Nephron (organoid): Measurements from ENCODE around the gene UQCRC1.

ENCODE experiments used
- H3K27ac Mint-ChIP-seq, 3 experiments: 2 replicates each; pipeline ENCODE4 v1.8.0; 2020; ENCODE audit warnings: mixed read lengths in 3 of 3, mild to moderate bottlenecking in 2 of 3, moderate library complexity in 1 of 3
- H3K27me3 Mint-ChIP-seq: 2 replicates; pipeline ENCODE4 v1.8.0; 2021; ENCODE audit warnings: low read depth, mild to moderate bottlenecking, moderate library complexity, mixed read lengths
- H3K36me3 Mint-ChIP-seq: 2 replicates; pipeline ENCODE4 v1.8.0; 2020; ENCODE audit warnings: low read depth, mixed read lengths
- H3K4me1 Mint-ChIP-seq: 2 replicates; pipeline ENCODE4 v1.8.0; 2020; ENCODE audit warnings: mixed read lengths
- H3K4me3 Mint-ChIP-seq, 3 experiments: 2 replicates each; pipeline ENCODE4 v1.8.0; 2020; ENCODE audit warnings: mild to moderate bottlenecking in 3 of 3, mixed read lengths in 3 of 3, moderate library complexity in 2 of 3
- H3K9me3 Mint-ChIP-seq: 2 replicates; pipeline ENCODE4 v1.8.0; 2020; ENCODE audit warnings: mixed read lengths
- CTCF ChIP-seq, 3 experiments: fragments of 200-600 bp; sonication (generic); IDR thresholded peaks; one replicate each; pipeline ENCODE4 v1.5.0; 2021; ENCODE audit warnings: antibody characterized with exemption in 3 of 3; ENCODE audit not compliant: unreplicated experiment in 3 of 3

Gene UQCRC1

GRCh38 chr3:48617559-48617958 is 8.1 kb upstream of the UQCRC1 start:
- Mint-ChIP-seq H3K4me1 (no peaks in the 10 kb centered on the region), H3K9me3 (no peaks in the 10 kb centered on the region), H3K27ac (no peak overlapping the region), H3K27me3 (no peaks in the 10 kb centered on the region), H3K36me3 (no peaks in the 10 kb centered on the region), H3K4me3 (no peak overlapping the region)
- TF ChIP-seq CTCF (IDR thresholded peaks at IDR 0.05; ENCODE audit: unreplicated experiment in 3 of 3): no peak

- TF ChIP-seq CTCF (IDR thresholded peaks at IDR 0.05; ENCODE audit: unreplicated experiment in 3 of 3): no peak
- H3K4me3 Mint-ChIP-seq: no peak overlapping the region
- no peaks in the 10 kb centered on the region for H3K36me3 Mint-ChIP-seq
- H3K9me3 Mint-ChIP-seq: no peaks in the 10 kb centered on the region
- peaks cover 4% of the 10 kb centered on the region for H3K27me3 Mint-ChIP-seq
- no peak overlapping the region for H3K27ac Mint-ChIP-seq
- peaks cover 5% of the 10 kb centered on the region for H3K4me1 Mint-ChIP-seq
These were observed 4.6 kb upstream of the UQCRC1 start for GRCh38 chr3:48614044-48614443.

- no peaks in the 10 kb centered on the region for H3K9me3 Mint-ChIP-seq
- no peak for TF ChIP-seq CTCF (IDR thresholded peaks at IDR 0.05; ENCODE audit: unreplicated experiment in 3 of 3)
- peaks cover 16% of the 10 kb centered on the region for H3K4me1 Mint-ChIP-seq
- H3K4me3 Mint-ChIP-seq: no peak overlapping the region
- no peak overlapping the region for H3K27ac Mint-ChIP-seq
- H3K27me3 Mint-ChIP-seq: peaks cover 4% of the 10 kb centered on the region
- peaks cover 12% of the 10 kb centered on the region for H3K36me3 Mint-ChIP-seq
These were observed 2.9 kb upstream of the UQCRC1 start for GRCh38 chr3:48612309-48612708.

GRCh38 chr3:48607519-48607918 is 1.9 kb downstream of the UQCRC1 start:
- Mint-ChIP-seq H3K27me3 (peaks cover 4% of the 10 kb centered on the region), H3K4me1 (peaks cover 16% of the 10 kb centered on the region), H3K4me3 (no peak overlapping the region)

GRCh38 chr3:48601622-48601994 is 7.8 kb downstream of the UQCRC1 start:
- Mint-ChIP-seq H3K4me1 (peaks cover 23% of the 10 kb centered on the region), H3K4me3 (no peak overlapping the region), H3K36me3 (peaks cover 69% of the 10 kb centered on the region), H3K9me3 (no peaks in the 10 kb centered on the region), H3K27ac (no peak overlapping the region), H3K27me3 (no peaks in the 10 kb centered on the region)
- no peak for TF ChIP-seq CTCF (IDR thresholded peaks at IDR 0.05; ENCODE audit: unreplicated experiment in 3 of 3)

More at GRCh38 chr3:48607519-48607918, 1.9 kb downstream of the UQCRC1 start:
- H3K27ac Mint-ChIP-seq: no peak overlapping the region
- H3K9me3 Mint-ChIP-seq: no peaks in the 10 kb centered on the region
- H3K36me3 Mint-ChIP-seq: peaks cover 49% of the 10 kb centered on the region
- no peak for TF ChIP-seq CTCF (IDR thresholded peaks at IDR 0.05; ENCODE audit: unreplicated experiment in 3 of 3)

GRCh38 chr3:48600711-48601621 is 8.5 kb downstream of the UQCRC1 start:
- Mint-ChIP-seq H3K9me3 (no peaks in the 10 kb centered on the region), H3K36me3 (peaks cover 65% of the 10 kb centered on the region), H3K27me3 (no peaks in the 10 kb centered on the region), H3K4me1 (peaks cover 28% of the 10 kb centered on the region), H3K27ac (no peak overlapping the region), H3K4me3 (no peak overlapping the region)
- no peak for TF ChIP-seq CTCF (IDR thresholded peaks at IDR 0.05; ENCODE audit: unreplicated experiment in 3 of 3)
